NT2/D1 (cell line): ENCODE results near the gene TSPAN9.

Source experiments
- DNase-seq: peaks from one replicate; pipeline ENCODE4 v3.0.0-alpha.2; 2011; ENCODE audit warnings: low read depth, low spot score
- H3K27me3 ChIP-seq: 2 replicates; pipeline ENCODE4 v1.6.0; 2011; ENCODE audit warnings: mild to moderate bottlenecking; ENCODE audit not compliant: insufficient read length, insufficient read depth
- H3K36me3 ChIP-seq: 2 replicates; pipeline ENCODE4 v1.6.1; 2011; ENCODE audit warnings: mild to moderate bottlenecking, low read length, mixed read lengths; ENCODE audit not compliant: insufficient read depth, insufficient read length
- H3K4me1 ChIP-seq: 2 replicates; pipeline ENCODE4 v1.5.1; 2011; ENCODE audit not compliant: insufficient read depth, insufficient read length
- H3K4me3 ChIP-seq: 2 replicates; pipeline ENCODE4 v1.5.1; 2011; ENCODE audit warnings: low read depth; ENCODE audit not compliant: insufficient read length
- H3K9ac ChIP-seq: 2 replicates; pipeline ENCODE4 v1.6.0; 2011; ENCODE audit warnings: low read depth; ENCODE audit not compliant: insufficient read length
- H3K9me3 ChIP-seq: 2 replicates; pipeline ENCODE4 v1.5.1; 2011; ENCODE audit warnings: mild to moderate bottlenecking, low read length; ENCODE audit not compliant: insufficient read depth
- SUZ12 ChIP-seq: IDR thresholded peaks from 2 replicates; pipeline ENCODE4 v1.6.1; 2011; ENCODE audit not compliant: insufficient read length, insufficient read depth; ENCODE audit errors: extremely low read depth
- YY1 ChIP-seq: IDR thresholded peaks from 2 replicates; pipeline ENCODE4 v1.6.1; 2011; ENCODE audit not compliant: insufficient read length, insufficient read depth
- ZNF274 ChIP-seq: IDR thresholded peaks from 2 replicates; pipeline ENCODE4 v1.6.1; 2011; ENCODE audit warnings: mild to moderate bottlenecking, low read depth, low read length

Gene TSPAN9

GRCh38 chr12:3154006-3154405 is 76.8 kb downstream of the TSPAN9 start:
- H3K9ac ChIP-seq: no peak overlapping the region
- no peak overlapping the region for H3K4me3 ChIP-seq
- H3K9me3 ChIP-seq: no peaks in the 10 kb centered on the region
- H3K27me3 ChIP-seq: no peaks in the 10 kb centered on the region
- peaks cover 37% of the 10 kb centered on the region for H3K4me1 ChIP-seq
- TF ChIP-seq YY1 (no peak), SUZ12 (no peak), ZNF274 (no peak)
- no peaks in the 10 kb centered on the region for H3K36me3 ChIP-seq
- DNase-seq: no peak

- Histone ChIP-seq H3K4me3 (no peak overlapping the region), H3K9me3 (peaks cover 11% of the 10 kb centered on the region), H3K36me3 (peaks cover 3% of the 10 kb centered on the region), H3K4me1 (peaks cover 35% of the 10 kb centered on the region), H3K27me3 (no peaks in the 10 kb centered on the region), H3K9ac (peak overlapping the region; percentile 22)
- no peak for DNase-seq
- TF ChIP-seq SUZ12: no peak
- TF ChIP-seq ZNF274: no peak
- TF ChIP-seq YY1: no peak
Measured at GRCh38 chr12:3155702-3156370, 78.7 kb downstream of the TSPAN9 start.

- H3K9me3 ChIP-seq: peaks cover 26% of the 10 kb centered on the region
- no peak overlapping the region for H3K4me3 ChIP-seq
- H3K4me1 ChIP-seq: peaks cover 25% of the 10 kb centered on the region
- H3K9ac ChIP-seq: no peak overlapping the region
- no peak for DNase-seq
- H3K36me3 ChIP-seq: peaks cover 3% of the 10 kb centered on the region
- TF ChIP-seq ZNF274: no peak
- H3K27me3 ChIP-seq: no peaks in the 10 kb centered on the region
Measured at GRCh38 chr12:3157581-3158323, 80.6 kb downstream of the TSPAN9 start.

- TF ChIP-seq ZNF274: no peak
- no peak for TF ChIP-seq SUZ12
- TF ChIP-seq YY1: no peak
- peaks cover 3% of the 10 kb centered on the region for H3K36me3 ChIP-seq
- H3K4me3 ChIP-seq: no peak overlapping the region
- H3K9ac ChIP-seq: no peak overlapping the region
- peaks cover 25% of the 10 kb centered on the region for H3K4me1 ChIP-seq
- DNase-seq: no peak
- H3K9me3 ChIP-seq: peaks cover 26% of the 10 kb centered on the region
- H3K27me3 ChIP-seq: no peaks in the 10 kb centered on the region
Measured at GRCh38 chr12:3158851-3159465, 81.8 kb downstream of the TSPAN9 start.

- DNase-seq: no peak
- Histone ChIP-seq H3K9ac (no peak overlapping the region), H3K36me3 (peaks cover 3% of the 10 kb centered on the region), H3K4me1 (peaks cover 29% of the 10 kb centered on the region), H3K4me3 (no peak overlapping the region), H3K9me3 (peaks cover 26% of the 10 kb centered on the region), H3K27me3 (no peaks in the 10 kb centered on the region)
- TF ChIP-seq SUZ12 (no peak), ZNF274 (no peak), YY1 (no peak)
Measured at GRCh38 chr12:3160081-3160480, 82.9 kb downstream of the TSPAN9 start.

- H3K36me3 ChIP-seq: peaks cover 3% of the 10 kb centered on the region
- no peak for TF ChIP-seq SUZ12
- TF ChIP-seq ZNF274: no peak
- no peak for TF ChIP-seq YY1
- H3K4me1 ChIP-seq: peaks cover 31% of the 10 kb centered on the region
- no peak overlapping the region for H3K4me3 ChIP-seq
- peaks cover 26% of the 10 kb centered on the region for H3K9me3 ChIP-seq
- no peak overlapping the region for H3K9ac ChIP-seq
- no peak for DNase-seq
- no peaks in the 10 kb centered on the region for H3K27me3 ChIP-seq
Measured at GRCh38 chr12:3161861-3162260, 84.7 kb downstream of the TSPAN9 start.

- DNase-seq: no peak
- Histone ChIP-seq H3K9me3 (peaks cover 26% of the 10 kb centered on the region), H3K36me3 (peaks cover 3% of the 10 kb centered on the region), H3K9ac (no peak overlapping the region), H3K4me1 (peaks cover 21% of the 10 kb centered on the region), H3K4me3 (no peak overlapping the region), H3K27me3 (no peaks in the 10 kb centered on the region)
- no peak for TF ChIP-seq SUZ12
- TF ChIP-seq ZNF274: no peak
- no peak for TF ChIP-seq YY1
Measured at GRCh38 chr12:3164454-3165077, 87.4 kb downstream of the TSPAN9 start.
